GM12864 (cell line): ENCODE measurements around the gene STOML1.

Source experiments
- DNase-seq: peaks from one replicate; pipeline ENCODE4 v3.0.0-alpha.2; 2011; ENCODE audit warnings: low read depth
- H3K4me3 ChIP-seq: 2 replicates; pipeline ENCODE4 v1.5.1; 2011; ENCODE audit warnings: mild to moderate bottlenecking, low read depth, low read length, control low read depth
- CTCF ChIP-seq: IDR thresholded peaks from 2 replicates; pipeline ENCODE4 v1.5.1; 2011; ENCODE audit warnings: low read depth, mild to moderate bottlenecking, moderate library complexity, low read length, control low read depth, inconsistent platforms; ENCODE audit errors: missing control alignments

The STOML1 gene

DNA sequence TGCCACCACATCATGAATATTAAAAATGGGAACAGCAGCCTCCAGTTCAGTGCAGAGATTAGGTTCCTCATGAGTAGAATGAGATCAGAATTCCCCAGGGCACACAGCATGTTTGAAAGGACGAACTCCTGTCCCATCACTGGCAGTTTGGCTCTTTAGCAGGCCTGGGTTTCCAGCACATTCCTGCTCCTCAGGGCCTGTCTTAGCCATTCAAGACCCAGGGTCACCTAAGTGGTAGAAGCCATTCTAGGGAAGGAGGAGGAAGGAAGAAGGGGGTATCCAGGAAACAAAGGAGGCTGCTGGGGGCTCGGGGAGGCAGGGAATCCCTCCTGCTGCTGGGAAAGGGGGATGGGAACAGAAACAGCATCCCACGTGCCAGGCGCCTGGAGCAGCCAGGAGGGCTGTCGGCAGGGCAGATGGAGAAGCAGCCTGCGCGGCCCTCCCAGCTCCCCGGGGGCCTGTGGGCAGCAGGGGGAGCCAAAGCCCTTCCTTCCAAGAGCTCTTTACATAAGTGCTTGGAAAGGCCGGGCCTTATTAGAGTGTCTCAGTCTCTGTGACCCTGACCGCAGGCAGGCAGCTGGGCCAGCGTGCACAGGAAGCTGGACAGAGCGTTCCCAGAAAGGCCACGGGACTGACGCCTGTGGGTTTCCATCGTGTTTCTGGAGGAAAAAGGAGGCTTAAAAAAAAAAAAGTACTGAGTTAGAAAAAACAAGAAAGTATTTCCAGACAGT, 41.1 kb downstream of the STOML1 start:
- peak; percentile 74 for TF ChIP-seq CTCF
- DNase-seq: no peak
- H3K4me3 ChIP-seq: no peak overlapping the region

DNA sequence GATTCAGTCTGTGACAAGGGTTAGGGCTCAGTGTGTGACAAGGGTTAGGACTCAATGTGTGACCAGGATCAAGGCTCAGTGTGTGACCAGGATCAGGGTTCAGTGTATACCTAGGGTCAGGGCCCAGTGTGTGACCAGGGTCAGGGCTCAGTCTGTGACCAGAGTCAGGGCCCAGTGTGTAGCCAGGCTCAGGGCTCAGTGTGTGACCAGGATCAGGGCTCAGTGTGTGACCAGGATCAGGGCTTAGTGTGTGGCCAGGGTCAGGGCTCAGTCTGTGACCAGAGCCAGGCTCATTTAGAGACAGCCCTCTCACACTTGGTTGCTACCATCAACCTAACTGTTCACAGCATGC, 41.6 kb downstream of the STOML1 start:
- TF ChIP-seq CTCF: no peak
- H3K4me3 ChIP-seq: no peak overlapping the region

GRCh38 chr15:73949496-73949895, 42.6 kb downstream of the STOML1 start:
- no peak for DNase-seq
- no peak overlapping the region for H3K4me3 ChIP-seq
- no peak for TF ChIP-seq CTCF

More for the DNA sequence above, 41.6 kb downstream of the STOML1 start:
- DNase-seq: no peak

DNA sequence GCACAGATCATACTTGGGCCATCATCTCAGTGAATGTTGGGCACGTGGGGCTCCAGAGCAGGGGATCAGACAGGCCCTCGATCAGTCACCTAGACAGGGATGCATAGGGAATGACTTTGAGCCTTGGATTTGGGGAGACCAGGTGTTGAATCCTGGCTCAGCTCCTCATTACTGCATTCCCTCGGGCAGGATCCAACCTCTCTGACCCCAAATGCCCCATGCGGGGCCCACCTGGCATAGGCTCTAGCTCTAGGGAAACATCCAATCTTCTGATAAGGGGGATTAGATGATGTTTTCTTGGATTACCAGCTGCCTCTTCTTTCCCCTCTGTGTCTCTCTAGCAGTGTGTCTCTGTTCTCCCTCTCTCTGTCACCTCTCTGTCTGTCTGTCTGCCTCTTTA, 43.1 kb downstream of the STOML1 start:
- TF ChIP-seq CTCF: no peak
- no peak for DNase-seq
- H3K4me3 ChIP-seq: no peak overlapping the region

DNA sequence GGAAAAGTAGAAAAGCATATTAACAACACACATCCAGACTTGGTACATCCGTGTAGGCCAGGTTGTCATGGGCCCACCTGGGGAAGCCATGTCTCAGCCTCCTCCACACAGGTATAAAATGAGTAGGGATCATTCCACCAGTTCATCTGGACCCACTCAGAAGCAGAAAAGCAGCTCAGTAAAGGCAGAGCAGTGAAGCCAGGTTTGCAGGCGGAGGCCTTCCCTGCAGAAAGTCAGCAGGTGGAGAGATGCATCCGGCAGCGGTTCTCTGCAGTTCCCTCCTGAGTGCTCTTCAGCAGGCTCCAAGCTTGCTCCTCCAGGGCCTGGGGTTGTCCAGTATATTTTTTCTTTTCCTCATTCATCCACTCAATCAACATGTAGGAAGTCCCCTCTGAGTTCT, 43.7 kb downstream of the STOML1 start:
- no peak for TF ChIP-seq CTCF
- DNase-seq: no peak
- H3K4me3 ChIP-seq: no peak overlapping the region

- no peak for DNase-seq
- TF ChIP-seq CTCF: no peak
- H3K4me3 ChIP-seq: no peak overlapping the region
Measured at GRCh38 chr15:73947651-73948050, 44.4 kb downstream of the STOML1 start.

DNA sequence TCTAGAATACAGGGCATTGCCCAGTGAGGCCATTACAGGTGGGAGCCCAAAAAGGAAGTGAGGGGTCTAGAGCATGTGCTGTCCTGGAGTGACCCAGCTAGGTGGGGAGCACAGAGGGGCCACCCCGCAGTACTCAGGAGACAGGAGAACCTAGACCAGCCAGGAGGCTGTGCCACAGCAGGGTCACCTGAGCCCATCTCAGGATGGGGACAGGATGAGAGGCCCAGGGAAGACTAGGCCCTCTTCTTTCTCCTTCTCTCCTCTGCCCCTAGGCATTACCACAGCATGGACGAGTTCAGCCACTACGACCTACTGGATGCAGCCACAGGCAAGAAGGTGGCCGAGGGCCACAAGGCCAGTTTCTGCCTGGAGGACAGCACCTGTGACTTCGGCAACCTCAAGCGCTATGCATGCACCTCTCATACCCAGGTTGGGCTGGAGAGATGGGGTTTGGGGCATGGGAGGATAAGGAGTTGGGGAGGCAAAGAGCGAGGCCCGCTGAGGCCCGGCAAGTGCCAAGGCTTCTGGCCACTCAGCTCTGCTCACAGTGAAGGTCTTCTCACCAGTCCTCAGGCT, 45.2 kb downstream of the STOML1 start:
- no peak for DNase-seq
- no peak for TF ChIP-seq CTCF
- no peak overlapping the region for H3K4me3 ChIP-seq
